Activated gamma-delta T cell (primary cell): ENCODE results near the gene BLVRB.
"Not testable (repeated sequence)": the region's sequence is repeated elsewhere in the genome, so short reads cannot be mapped to it uniquely, and the experiment has no call there.

Experiments used
- DNase-seq: peaks from one replicate; lab custom pipeline; 2025; lab: John Stamatoyannopoulos, UW

Gene BLVRB

DNA sequence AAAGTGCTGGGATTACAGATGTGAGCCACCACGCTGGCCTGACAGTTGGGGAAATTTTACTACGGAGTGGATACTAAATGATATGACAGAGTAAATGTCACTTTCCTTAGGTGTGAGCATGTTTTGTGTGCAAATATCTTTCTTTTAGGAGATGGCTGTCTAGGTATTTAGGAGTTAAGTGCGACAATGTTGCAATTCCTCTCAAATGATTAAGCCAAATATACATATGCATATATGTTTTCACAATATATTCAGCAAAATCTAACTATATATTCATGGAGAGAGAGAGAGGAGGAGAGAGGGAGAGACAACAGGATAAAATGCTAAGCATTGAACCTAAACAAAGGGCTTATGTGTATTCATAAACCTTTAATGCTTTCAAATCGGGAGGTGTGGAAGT lies 16.0 kb downstream of the BLVRB start:
- no peak for DNase-seq

DNA sequence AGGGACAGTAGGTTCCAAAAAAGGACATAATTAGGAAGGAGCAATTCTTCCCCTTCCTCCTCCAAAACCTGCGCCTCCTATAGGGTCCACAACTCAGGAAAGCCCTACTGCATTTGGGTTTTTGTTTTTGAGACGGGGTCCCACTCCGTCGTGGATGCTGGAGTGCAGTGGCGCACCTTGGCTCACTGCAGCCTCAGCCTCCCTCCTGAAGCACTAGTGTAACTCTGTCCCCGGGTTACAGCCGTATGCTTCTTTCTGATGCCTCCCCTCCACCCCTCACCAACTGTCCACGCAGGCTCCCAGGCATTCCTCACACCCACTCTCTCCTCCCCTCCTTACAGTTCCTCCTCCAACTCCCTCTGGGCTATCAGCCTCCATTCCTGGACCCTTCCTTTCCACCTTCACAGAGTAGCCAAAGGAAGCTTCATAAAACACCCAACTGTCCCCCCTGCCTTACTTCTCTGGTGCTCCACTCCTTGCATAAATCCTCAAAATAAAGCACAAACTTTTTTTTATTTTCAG lies 19.2 kb downstream of the BLVRB start:
- DNase-seq = no peak

DNA sequence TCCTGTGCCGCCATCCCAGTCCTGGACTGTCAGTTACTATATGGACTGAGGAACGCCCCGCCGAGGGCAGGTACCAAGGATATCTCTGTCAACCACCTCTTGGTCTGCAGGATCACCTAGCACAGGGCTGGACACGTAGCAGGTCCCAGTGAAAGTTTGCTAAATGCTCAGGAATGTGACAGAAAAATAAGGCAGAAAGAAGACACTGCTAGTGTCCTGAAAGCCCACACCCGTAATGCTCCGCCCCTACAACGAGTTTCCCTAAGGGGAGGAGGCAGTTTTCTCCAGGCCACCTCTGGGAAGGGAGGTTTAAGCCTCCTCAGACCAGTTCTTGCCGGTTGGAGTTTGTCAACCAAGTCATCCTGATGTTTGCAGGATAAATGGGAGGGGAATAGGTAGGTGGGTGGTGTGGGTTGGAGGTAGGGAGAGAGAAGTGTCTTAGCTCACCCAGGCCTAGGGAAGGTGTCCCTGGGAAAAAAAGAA lies 19.7 kb downstream of the BLVRB start:
- DNase-seq = no peak

DNA sequence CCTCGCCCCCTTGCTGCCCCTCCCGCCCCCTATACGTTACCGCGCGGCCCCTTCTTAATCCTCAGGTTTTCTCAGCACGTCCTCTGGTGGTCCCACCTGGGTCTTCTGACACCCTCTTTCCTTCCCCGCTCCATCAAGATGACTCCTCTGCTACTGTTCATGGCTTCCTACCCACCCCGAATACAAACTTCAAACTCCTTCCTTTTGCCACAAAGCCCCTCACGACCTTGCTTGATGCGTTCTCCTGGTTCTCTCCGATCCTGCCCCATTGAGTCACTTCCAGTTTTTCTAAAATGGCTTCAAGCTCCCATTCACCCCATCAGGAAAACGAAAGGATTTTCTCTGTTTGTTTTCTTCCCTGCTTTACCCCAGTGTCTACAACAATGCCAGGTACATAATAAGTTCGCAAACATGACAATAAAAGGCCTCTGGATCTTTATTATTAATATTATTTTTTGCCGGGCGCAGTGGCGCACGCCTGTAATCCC lies 20.7 kb downstream of the BLVRB start:
- DNase-seq = no peak

DNA sequence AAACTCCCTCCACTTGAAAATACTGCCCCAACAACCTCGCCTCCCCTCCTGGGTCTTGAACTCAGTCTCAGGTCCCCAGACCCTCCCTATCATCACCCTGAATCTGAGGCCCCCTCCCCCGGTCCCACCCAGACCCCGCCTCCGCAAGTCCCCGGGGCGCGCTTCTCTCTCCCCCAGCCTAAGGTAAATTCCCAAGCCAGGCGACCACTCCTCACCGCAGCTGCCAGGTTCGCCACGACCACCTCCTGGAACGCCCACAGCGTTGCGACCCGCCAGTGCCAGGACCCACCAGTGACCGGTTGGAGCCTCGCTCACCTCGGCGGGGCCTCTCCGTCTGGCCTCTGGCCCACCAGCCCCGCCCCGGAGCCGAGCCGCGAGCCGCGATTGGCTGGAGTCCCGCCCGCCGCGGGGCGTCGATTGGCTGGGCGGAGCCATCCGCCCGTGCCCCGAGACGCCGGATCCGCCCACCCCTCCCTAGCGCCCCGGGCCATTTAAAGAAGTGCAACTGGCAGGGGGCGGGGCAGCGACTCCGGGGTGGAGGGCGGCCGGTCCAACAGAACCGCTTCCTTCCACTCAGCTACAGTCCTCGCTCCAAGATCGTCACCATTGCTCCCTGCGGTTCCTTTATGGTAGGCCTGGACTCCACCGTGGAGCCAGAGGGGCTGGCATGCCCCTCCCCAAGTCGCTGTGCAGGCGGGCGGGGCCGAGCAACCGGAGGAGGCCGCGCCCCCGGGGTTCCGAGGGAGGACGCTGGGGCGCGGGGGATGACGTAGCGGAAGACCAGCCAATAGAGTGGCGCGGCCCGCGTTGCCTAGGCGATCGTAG lies 21.3 kb downstream of the BLVRB start, which contains the start of gene SERTAD3:
TSS of gene SERTAD3 (minus strand) at position 336 of the 825 bp plus-strand sequence. CDS start 2,255 bp downstream, outside the sequence.
- peak; percentile 96 for DNase-seq

DNA sequence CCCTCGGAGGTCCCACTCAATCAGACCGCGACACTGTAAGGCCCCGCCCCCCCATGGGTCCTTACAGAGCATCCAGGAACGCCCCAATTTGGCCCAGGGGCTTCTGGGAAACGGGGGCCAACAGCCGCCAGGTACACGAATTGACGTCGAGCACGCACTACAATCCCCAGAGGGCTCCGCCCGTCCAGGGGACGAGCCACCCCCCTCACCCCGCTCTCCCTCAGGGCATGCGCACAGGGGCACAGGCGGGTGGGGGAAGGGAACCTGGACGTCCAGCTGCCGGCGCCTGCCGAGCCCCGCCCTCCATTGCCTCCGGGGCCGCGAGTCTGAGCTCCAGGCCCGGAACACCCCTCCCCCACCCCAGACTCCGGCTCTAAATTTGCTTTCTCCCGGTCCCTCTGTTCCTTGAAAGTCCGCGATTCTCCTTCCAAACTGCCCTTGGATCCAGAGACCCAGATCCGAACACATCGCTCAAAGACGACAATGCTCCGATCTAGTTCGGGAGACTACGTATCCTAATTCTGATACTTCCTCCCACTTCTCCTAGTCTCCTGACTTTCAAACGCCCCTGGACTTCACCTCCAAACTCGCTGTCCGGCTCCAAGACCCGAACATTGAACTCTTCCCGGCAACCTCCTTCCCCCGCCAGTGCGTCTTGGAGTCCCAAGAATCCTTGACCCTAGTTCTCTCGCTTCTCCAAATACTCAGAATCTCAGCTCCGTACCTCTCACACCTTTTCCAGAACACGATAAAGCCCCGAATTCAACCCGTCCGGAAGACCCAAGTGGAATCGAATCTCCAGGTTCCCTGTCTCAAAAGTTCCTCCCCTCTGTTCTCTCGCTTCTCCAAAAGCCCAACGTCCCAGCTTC lies 22.2 kb downstream of the BLVRB start:
- DNase-seq = peak; percentile 87

DNA sequence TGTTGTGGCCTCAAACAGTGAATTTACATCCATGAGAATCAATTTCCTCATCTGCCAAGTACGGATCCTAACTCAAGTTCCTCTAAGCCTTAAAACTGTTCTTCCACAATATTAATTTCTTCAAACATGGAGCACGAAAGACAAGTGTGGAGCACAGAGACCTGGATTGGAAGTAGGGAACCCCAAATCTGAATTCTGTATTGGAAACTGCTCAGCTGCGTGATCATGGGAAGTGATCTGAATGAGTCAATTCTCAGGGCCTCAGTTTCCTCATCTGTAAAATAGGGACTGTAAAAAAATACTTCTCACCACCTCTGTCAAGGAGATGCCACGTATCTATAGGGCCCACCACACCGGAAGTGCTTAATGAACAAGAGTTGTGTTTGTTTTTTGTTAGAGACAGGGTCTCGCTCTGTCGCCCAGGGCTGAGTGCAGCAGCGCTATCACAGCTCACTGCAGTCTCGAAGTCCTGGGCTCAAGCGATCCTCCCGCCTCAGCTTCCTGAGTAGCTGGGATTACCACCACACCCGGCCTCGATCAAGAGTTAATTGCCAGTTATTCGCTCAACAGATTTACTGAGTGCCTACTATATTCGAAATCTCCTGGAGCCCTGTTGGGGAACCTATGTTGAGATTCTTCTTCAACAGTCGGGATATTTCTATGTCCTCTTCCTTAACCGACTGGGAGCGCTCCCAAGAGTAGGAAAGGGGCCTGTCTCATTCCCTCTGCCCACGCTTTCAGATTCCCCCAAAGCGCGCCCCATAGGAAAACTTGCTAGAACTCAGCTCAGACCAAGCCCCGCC lies 23.0 kb downstream of the BLVRB start:
- DNase-seq = no peak

DNA sequence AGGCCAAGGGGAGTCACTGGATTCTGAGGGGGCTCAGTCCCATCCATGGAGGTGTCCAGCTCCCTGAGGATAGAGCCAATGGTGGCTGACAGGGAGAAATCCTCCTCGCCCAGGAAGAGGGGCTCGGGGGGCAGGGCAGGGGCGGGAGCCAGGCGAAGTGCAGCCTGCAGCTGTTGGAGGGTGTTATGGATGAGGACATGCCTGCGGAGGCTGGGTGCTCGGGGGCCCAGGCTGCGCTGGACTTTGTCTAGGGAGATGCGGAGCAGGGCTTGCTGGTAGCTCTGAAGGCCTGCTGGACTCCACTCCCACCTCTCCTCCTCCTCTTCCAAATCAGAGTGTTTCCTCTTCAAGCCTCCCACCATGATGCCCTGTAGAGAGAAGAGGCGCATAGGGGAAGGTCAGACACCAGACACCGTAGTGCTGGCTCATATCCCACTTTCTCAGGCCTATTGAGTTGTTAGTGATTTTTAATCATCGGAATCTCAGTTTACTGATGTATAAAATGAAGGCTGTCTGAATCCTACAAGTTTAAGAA lies 23.8 kb downstream of the BLVRB start:
- no peak for DNase-seq

DNA sequence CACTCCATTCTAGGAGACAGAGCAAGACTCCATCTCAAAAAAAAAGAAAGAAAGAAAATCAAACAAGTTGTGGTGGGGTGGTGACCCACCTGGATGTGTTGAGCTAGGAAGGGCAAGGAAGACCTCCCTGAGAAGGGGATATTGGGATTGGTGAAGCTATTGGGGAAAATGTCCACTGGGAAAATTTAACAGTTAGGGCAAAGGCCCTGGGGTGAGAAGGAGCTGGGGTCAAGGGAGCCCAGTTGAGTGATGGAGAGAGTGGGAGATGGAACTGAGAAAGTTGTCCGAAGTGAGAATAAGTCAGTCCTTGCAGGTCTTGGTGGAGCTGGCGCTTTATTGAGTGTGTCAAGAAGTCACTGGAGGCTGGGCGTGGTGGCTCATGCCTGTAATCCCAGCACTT lies 27.3 kb downstream of the BLVRB start:
- DNase-seq = no peak

DNA sequence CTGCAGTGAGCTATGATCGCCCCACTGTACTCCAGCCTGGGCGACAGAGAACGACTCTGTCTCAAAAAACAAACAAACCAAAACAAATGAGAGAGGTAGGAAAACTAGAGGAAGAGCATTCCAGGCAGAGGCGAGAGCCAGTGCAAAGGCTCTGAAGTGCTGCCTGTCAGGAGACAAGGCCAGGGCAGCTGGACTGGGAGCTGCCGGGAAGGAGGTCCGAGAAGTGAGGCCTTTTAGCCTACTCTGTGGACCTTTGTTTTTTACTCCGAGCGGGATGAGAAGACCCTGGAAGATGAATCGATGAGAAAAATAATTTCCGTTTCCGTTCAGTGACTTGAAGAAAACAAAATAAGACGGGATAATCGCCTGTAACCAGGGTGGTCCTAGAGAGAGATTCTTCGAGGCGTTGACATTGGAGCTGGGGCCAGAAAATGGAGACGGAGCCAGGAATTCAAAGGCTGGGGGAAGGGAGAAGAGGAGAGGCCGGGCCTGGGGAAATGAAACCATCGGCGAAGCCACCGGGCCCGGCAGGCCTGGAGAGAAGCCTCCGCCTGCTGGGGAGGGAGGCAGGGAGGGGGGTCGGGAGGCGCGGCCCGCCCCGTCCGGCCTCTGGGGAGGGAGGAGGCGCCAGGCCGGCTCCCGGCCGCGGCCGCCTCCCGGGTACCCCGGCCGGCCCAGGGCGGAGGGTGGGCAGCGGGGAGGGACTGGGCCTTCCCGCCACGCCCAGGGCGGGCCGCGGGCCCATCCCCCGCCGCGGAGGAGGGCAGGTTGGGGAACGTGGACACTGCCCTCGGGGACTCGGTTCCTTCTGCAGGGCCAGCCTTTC lies 31.9 kb downstream of the BLVRB start:
- peak; percentile 41 for DNase-seq

DNA sequence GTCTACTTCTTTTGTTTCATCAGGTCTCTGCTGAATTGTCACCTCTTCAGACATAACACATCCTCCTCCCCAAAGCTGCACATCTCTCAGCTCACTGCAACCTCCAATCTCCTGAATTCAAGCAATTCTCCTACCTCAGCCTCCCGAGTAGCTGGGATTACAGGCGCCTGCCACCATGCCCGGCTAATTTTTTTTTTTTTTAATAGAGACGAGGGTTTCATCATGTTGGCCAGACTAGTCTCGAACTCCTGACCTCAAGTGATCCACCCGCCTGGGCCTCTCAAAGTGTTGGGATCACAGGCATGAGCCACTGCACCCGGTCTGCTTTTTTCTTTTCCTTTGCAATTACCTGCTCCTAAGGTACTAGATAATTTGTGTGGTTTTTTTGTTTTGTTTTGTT lies 32.8 kb downstream of the BLVRB start:
- not testable (repeated sequence) for DNase-seq

DNA sequence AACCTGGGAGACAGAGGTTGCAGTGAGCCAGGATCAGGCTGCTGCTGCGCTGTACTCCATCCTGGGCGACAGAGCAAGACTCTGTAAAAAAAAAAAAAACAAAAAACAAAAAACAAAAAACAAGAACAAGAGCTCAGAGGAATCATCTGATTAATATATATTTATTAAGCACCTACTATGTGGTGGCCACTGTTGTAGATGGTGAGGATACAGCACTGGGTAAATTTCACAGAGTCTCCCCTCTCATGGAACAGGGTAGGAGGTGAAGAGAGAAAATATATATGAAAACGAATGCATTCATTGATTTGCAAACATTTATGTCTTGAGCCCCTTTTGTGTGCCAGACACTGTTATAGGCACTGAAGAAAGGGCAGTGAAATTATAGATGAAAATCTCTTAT lies 33.8 kb downstream of the BLVRB start:
- no peak for DNase-seq

DNA sequence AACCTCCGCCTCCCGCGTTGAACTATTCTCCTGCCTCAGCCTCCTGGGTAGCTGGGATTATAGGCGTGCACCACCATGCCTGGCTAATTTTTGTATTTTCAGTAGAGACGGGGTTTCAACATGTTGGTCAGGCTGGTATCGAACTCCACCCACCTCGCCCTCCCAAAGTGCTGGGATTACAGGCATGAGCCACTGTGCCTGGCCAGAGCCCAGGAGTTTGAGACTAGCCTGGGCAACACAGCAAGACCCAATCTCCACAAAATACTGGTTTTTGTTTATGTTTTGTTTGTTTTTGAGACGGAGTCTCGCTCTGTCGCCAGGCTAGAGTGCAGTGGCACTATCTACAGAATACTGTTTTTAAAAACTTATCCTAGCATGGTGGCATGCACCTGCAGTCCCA lies 35.3 kb downstream of the BLVRB start:
- DNase-seq = not testable (repeated sequence)

DNA sequence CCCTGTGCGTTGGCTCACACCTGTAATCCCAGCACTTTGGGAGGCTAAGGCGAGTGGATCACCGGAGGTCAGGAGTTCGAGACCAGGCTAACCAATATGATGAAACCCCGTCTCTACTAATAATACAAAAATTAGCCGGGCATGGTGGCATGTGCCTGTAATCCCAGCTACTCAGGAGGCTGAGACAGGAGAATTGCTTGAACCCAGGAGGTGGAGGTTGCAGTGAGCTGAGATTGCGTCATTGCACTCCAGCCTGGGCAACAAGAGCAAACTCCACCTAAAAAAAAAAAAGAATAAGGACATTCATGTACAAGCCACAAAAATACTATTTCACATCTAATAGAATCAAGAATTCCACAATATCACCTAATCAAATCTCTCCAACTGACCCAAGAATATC lies 37.3 kb downstream of the BLVRB start:
- DNase-seq = not testable (repeated sequence)

DNA sequence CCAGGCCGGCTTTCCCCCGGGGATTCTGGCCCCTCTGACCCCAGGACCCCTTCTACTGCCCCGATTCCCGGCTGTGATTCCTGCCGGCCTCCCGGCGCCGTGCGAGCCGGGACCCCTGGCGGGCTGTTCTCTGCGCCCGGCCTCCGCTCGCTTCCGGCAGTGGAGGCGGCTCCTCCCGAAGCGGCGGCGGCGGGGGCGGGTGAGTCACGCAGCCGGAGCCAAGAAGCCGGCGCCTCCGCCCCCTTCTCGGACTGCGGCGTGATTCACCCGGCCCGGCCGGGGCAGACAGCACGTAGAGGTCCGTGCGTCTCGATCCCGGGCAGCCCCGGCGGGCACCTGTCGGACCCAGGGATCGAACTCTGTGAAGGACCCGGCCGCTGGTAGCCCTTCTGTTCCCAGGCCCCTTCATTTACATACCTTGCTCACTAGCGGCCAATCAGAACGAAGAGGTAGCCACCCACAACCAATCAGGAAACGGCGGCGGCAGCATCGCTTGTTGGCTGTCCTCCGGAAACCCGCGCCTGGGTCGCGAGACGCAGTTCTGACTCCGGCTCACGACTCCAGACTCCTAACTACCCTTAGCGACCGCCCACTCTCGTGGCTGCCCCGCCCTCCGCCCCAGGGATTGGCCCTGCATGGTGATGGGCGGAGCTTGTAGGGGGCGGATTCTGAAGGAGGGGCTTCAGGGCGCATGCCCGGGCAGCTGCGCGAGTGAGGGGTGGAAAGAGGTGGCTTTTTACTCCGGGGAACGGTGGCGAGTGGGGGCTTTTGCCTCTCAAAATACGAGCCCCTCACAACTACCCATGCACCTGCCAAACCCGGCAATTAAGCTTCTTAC lies 39.9 kb downstream of the BLVRB start, which contains the start of gene SERTAD1:
TSS of gene SERTAD1 (minus strand) at position 543 of the 838 bp plus-strand sequence. CDS start 2,446 bp downstream, outside the sequence.
- DNase-seq = peak; percentile 99

DNA sequence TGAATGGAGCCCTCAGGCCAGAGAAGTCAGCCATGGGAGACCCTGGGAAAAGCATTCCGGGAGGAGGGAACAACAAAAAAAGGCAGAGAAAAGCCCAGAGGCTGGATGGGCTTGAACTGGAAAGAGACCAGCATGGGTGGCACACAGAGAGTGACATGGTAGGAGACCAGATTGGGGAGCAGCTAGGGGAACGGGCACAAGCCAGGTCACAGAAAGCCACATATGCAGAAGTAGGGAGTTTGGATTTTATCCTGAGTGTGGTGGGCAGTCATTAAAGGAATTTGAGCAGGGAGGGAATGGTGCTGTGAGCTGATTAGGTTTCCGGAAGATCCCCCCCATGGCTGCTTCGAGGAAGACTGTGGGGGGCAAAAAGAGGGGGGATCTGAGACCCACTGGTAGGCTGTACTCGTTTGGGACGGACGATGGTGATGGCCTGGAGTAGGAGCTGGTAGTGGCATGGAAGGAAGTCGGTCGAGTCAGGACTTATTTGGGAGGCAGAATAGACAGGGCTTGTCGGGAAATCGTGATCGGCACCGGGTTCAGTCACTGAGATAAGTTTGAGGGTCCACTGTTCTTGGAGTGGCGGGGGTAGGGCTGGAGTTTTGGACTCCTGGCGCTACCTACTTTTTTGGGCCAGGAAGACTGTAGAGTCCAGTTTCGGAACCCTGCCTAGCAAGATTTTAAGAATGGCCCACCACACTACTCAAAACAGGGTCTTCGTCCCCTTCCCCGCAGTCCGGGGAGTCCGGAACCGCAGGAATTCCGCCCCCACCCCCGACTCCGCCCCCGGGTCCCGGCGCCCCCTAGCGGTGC lies 40.7 kb downstream of the BLVRB start:
- no peak for DNase-seq

DNA sequence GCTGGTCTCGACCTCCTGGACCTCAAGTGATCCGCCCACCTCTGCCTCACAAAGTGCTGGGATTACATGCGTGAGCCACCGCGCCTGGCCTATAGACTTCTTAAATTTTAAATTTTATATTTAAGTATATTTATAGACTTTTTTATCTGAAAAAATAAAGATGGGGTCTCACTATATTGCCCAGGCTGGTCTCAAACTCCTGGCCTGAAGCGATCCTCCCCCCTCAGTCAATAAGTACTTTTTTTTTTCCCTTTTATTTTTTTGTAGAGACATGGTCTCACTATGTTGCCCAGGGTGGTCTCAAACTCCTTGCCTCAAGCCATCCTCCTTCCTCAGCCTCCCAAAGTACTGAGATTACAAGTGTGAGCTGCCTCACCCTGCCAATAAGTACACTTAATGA lies 41.6 kb downstream of the BLVRB start:
- DNase-seq = no peak
